Nephron progenitor cell (in vitro differentiated cells): ENCODE measurements around the gene TNC.
"Not testable (repeated sequence)": the region's sequence is repeated elsewhere in the genome, so short reads cannot be mapped to it uniquely, and the experiment has no call there.

ENCODE experiments used
- DNase-seq: peaks from one replicate; pipeline ENCODE4 v3.0.0; 2021
- H3K27ac Mint-ChIP-seq: 2 replicates; pipeline ENCODE4 v1.8.0; 2021; ENCODE audit warnings: mild to moderate bottlenecking, moderate library complexity, mixed read lengths
- H3K27me3 Mint-ChIP-seq: 2 replicates; pipeline ENCODE4 v1.8.0; 2021; ENCODE audit warnings: mild to moderate bottlenecking, low read depth, mixed read lengths; ENCODE audit not compliant: poor library complexity
- H3K36me3 Mint-ChIP-seq: 2 replicates; pipeline ENCODE4 v1.8.0; 2021; ENCODE audit warnings: low read depth, mixed read lengths
- H3K4me1 Mint-ChIP-seq: 2 replicates; pipeline ENCODE4 v1.8.0; 2021; ENCODE audit warnings: mixed read lengths
- H3K4me3 Mint-ChIP-seq: 2 replicates; pipeline ENCODE4 v1.8.0; 2021; ENCODE audit warnings: mild to moderate bottlenecking, moderate library complexity, mixed read lengths
- H3K9me3 Mint-ChIP-seq: 2 replicates; pipeline ENCODE4 v1.8.0; 2021; ENCODE audit warnings: mild to moderate bottlenecking, moderate library complexity, mixed read lengths
- TF ChIP-seq, protein P1 (sequence below): fragments of 200-600 bp; sonication (generic); IDR thresholded peaks from 2 replicates; pipeline ENCODE4 v1.5.0; 2021; ENCODE audit warnings: antibody characterized with exemption

Gene TNC

DNA sequence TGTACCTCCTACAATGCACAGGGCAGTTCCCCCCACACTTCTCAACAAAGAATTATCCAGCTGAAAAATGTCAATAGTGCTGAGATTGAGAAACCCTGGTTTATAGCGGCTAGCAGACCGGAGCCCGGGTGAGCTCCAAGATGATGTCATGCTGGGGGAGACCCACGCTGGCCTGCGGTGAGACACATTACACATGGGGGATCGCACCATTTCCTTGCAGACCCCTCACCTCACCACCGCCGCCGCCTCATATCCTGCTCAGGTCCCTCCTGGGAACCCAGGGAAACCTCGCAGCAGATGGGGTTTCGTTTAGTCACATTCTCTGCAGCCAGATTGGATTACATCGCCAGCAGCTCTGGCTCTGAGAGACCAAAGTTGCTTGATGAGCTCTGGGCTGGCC lies 14.7 kb upstream of the TNC start:
- Mint-ChIP-seq H3K27ac (no peak overlapping the region), H3K4me3 (peak overlapping the region; percentile 20)

DNA sequence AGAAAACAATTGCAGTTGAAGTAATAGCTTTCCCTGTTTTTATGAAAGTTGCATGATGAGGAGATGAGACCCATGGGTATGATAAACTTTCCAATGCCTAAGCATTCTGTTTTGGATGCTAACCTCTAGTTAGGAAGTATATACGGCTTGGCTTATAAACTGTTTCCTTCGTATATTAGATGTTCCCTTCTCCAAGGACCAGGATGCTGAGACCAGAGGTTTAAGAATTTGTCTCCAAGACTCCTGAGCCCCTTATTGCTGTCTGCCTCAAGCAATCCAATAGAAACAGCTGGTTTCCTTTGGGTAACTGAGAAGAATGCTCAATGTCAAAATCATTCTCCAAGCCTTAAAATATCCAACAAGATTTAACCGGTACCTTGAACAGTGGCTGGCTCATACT lies 12.2 kb upstream of the TNC start:
- no peak overlapping the region for H3K4me3 Mint-ChIP-seq
- TF ChIP-seq, protein P1, sequence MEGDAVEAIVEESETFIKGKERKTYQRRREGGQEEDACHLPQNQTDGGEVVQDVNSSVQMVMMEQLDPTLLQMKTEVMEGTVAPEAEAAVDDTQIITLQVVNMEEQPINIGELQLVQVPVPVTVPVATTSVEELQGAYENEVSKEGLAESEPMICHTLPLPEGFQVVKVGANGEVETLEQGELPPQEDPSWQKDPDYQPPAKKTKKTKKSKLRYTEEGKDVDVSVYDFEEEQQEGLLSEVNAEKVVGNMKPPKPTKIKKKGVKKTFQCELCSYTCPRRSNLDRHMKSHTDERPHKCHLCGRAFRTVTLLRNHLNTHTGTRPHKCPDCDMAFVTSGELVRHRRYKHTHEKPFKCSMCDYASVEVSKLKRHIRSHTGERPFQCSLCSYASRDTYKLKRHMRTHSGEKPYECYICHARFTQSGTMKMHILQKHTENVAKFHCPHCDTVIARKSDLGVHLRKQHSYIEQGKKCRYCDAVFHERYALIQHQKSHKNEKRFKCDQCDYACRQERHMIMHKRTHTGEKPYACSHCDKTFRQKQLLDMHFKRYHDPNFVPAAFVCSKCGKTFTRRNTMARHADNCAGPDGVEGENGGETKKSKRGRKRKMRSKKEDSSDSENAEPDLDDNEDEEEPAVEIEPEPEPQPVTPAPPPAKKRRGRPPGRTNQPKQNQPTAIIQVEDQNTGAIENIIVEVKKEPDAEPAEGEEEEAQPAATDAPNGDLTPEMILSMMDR: no peak
- peaks cover 4% of the 10 kb centered on the region for H3K36me3 Mint-ChIP-seq
- H3K27ac Mint-ChIP-seq: no peak overlapping the region
- peaks cover 5% of the 10 kb centered on the region for H3K9me3 Mint-ChIP-seq
- no peak for DNase-seq
- peaks cover 4% of the 10 kb centered on the region for H3K27me3 Mint-ChIP-seq
- peaks cover 20% of the 10 kb centered on the region for H3K4me1 Mint-ChIP-seq

More for the DNA sequence above, 14.7 kb upstream of the TNC start:
- Mint-ChIP-seq H3K9me3 (no peaks in the 10 kb centered on the region), H3K27me3 (peaks cover 4% of the 10 kb centered on the region), H3K36me3 (no peaks in the 10 kb centered on the region), H3K4me1 (peaks cover 35% of the 10 kb centered on the region)
- TF ChIP-seq, protein P1: no peak
- peak; percentile 30 for DNase-seq

DNA sequence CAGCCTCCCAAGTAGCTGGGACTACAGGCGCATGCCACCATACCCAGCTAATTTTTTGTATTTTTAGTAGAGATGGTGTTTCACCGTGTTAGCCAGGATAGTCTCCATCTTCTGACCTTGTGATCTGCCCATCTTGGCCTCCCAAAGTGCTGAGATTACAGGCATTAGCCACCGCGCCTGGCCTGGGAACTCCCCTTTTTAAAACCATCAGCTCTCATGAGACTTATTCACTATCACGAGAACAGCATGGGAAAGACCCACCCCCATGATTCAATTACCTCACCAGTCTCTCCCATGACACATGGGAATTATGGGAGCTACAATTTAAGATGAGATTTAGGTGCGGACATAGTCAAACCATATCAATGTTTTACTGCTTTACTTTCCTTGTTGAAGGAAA lies 10.8 kb upstream of the TNC start:
- not testable (repeated sequence) for H3K27ac Mint-ChIP-seq, H3K36me3 Mint-ChIP-seq, H3K27me3 Mint-ChIP-seq, DNase-seq, H3K9me3 Mint-ChIP-seq, H3K4me3 Mint-ChIP-seq
- peaks cover 20% of the 10 kb centered on the region for H3K4me1 Mint-ChIP-seq

DNA sequence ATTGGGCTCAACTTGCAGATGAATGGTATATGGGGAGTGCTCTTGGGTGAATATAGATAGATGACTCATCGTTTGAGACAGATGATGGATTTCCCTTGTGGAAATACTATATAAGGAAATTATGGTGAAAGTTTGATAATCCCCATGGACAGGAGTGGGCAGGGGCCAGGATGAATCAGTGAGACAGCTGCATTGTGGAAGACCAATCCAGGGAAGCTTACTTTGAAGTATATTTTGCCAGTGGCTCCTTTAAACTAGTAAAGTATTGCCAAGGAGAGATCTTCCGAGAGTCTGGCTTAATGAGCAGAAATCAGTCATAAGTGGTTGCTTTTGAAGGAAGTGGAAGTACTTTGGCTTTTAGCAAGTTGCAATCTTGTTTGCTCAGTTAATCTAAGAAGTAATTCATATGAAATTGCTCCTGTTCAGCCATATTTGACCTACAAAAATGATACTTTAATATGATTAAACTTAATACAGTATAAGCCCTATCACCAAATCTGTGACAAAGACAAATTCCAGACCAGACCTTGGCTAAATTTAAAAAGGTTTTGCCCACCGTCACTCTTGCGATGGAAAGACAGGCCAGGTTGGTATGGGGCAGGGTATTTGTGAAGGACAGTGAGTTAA lies 9.3 kb upstream of the TNC start:
- peaks cover 7% of the 10 kb centered on the region for H3K9me3 Mint-ChIP-seq
- H3K4me3 Mint-ChIP-seq: no peak overlapping the region
- H3K27ac Mint-ChIP-seq: no peak overlapping the region
- TF ChIP-seq, protein P1: no peak
- peaks cover 6% of the 10 kb centered on the region for H3K27me3 Mint-ChIP-seq
- peaks cover 5% of the 10 kb centered on the region for H3K36me3 Mint-ChIP-seq
- DNase-seq: no peak
- H3K4me1 Mint-ChIP-seq: peaks cover 8% of the 10 kb centered on the region

DNA sequence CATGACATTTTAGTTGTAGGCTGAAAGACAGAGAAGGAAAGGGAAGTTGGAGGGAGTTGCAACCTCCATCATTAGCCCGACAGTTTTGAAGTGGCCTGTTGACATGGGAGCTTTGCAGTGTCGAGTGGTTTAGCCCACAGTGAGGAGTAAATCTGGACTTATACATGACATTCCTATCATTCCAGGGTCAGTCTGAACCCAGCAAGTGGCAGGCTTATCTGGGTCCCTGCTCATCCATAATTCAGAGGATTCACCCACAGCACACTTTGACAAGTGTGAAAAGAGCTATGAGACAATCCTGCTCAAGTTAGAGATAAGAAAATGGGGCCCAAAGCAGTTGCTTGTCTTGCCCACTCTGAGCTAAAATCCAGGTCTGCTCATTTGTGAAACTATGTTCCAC lies 8.4 kb upstream of the TNC start:
- H3K4me1 Mint-ChIP-seq: peaks cover 5% of the 10 kb centered on the region
- no peak overlapping the region for H3K4me3 Mint-ChIP-seq
- TF ChIP-seq, protein P1: no peak
- DNase-seq: no peak
- peaks cover 5% of the 10 kb centered on the region for H3K36me3 Mint-ChIP-seq
- no peak overlapping the region for H3K27ac Mint-ChIP-seq
- H3K9me3 Mint-ChIP-seq: peaks cover 7% of the 10 kb centered on the region
- peaks cover 6% of the 10 kb centered on the region for H3K27me3 Mint-ChIP-seq

DNA sequence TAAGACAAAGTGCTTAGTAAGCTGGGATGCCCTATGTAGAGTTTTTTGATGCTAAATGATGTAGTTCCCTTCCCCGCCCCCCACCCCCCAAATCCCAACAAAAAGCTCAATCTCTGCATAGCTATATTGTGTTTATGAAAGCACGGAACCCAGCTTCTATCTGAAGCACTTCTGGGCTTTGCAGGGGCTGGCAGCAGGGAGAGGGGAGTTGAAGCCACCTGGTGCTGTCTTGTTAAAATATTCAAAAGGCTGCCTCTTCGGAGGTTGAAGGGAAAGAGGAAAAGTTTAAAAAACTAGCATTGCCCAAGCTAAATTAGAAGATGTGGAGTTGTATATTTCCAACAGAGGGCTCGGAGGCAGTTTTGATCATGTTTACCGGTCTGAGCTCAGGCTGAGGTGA lies 5.0 kb upstream of the TNC start:
- H3K4me3 Mint-ChIP-seq: no peak overlapping the region
- H3K9me3 Mint-ChIP-seq: peaks cover 7% of the 10 kb centered on the region
- TF ChIP-seq, protein P1: no peak
- H3K27me3 Mint-ChIP-seq: peaks cover 20% of the 10 kb centered on the region
- DNase-seq: no peak
- peak overlapping the region; percentile 62 for H3K27ac Mint-ChIP-seq
- H3K36me3 Mint-ChIP-seq: peaks cover 5% of the 10 kb centered on the region
- peaks cover 13% of the 10 kb centered on the region for H3K4me1 Mint-ChIP-seq
